Cardiac muscle cell (in vitro differentiated cells and primary cell): ENCODE results near the gene SLC16A4. TPM values are rescaled to one million over a fixed set of nuclear protein-coding genes. Genes with fewer than 3 reads are reported as not detected.

ENCODE experiments used
- DNase-seq, 2 donors: peaks; one replicate each; pipeline versions ENCODE4 v3.0.0 to v3.0.0-alpha.2; 2010 to 2017; ENCODE audit warnings: low read depth in 1 of 2, low spot score in 1 of 2
- H3K27ac ChIP-seq: fragments of 200-600 bp; sonication (generic); 2 replicates; pipeline ENCODE4 v1.5.1; 2016
- H3K27me3 ChIP-seq: fragments of 200-600 bp; sonication (generic); 2 replicates; pipeline ENCODE4 v1.6.0; 2016; ENCODE audit warnings: control low read depth
- H3K36me3 ChIP-seq: fragments of 200-600 bp; sonication (generic); 2 replicates; pipeline ENCODE4 v1.5.1; 2016; ENCODE audit warnings: control low read depth
- H3K4me1 ChIP-seq: fragments of 200-600 bp; sonication (generic); 2 replicates; pipeline ENCODE4 v1.8.1; 2017; ENCODE audit warnings: low read depth, mild to moderate bottlenecking, mixed run types
- H3K4me3 ChIP-seq: fragments of 200-600 bp; sonication (generic); 2 replicates; pipeline ENCODE4 v1.5.1; 2016; ENCODE audit warnings: mild to moderate bottlenecking
- H3K9me3 ChIP-seq: fragments of 200-600 bp; sonication (generic); 2 replicates; pipeline ENCODE4 v1.5.1; 2017; ENCODE audit warnings: low read depth, mild to moderate bottlenecking, control low read depth
- CTCF ChIP-seq: IDR thresholded peaks from 2 replicates; pipeline ENCODE4 v1.5.1; 2012; ENCODE audit warnings: low read depth, mild to moderate bottlenecking, low read length
- polyA plus RNA-seq: library from polyadenylated mRNA; unstranded; fragments of >200 nt; fragmentation: Nextera tagmentation; extraction: Ambion mirVana; gene quantifications from 2 replicates; pipeline ENCODE4 v1.2.1, GENCODE V29; 2016
- total RNA-seq: library from RNA; depleted of rRNA; stranded (reverse); fragments of >200 nt; gene quantifications from 2 replicates; pipeline ENCODE4 v1.2.3, GENCODE V29; 2016

Gene SLC16A4
- total and polyA plus RNA-seq, 2 experiments from 2014 or later = 0.66 to 0.87 TPM

GRCh38 chr1:110320168-110320518 is 70.7 kb downstream of the SLC16A4 start:
- Histone ChIP-seq H3K4me3 (no peak overlapping the region), H3K27ac (no peak overlapping the region), H3K9me3 (no peaks in the 10 kb centered on the region), H3K4me1 (no peaks in the 10 kb centered on the region), H3K36me3 (no peaks in the 10 kb centered on the region), H3K27me3 (no peaks in the 10 kb centered on the region)
- no peak for DNase-seq
- TF ChIP-seq CTCF = no peak

GRCh38 chr1:110319332-110320167 is 71.3 kb downstream of the SLC16A4 start:
- Histone ChIP-seq H3K4me1 (no peaks in the 10 kb centered on the region), H3K4me3 (no peak overlapping the region), H3K27me3 (no peaks in the 10 kb centered on the region), H3K36me3 (no peaks in the 10 kb centered on the region), H3K9me3 (no peaks in the 10 kb centered on the region), H3K27ac (no peak overlapping the region)
- DNase-seq = no peak
- no peak for TF ChIP-seq CTCF

GRCh38 chr1:110318046-110318445 is 72.8 kb downstream of the SLC16A4 start:
- Histone ChIP-seq H3K36me3 (no peaks in the 10 kb centered on the region), H3K27ac (no peak overlapping the region), H3K4me3 (no peak overlapping the region), H3K9me3 (no peaks in the 10 kb centered on the region), H3K4me1 (no peaks in the 10 kb centered on the region), H3K27me3 (no peaks in the 10 kb centered on the region)
- no peak for DNase-seq
- no peak for TF ChIP-seq CTCF

DNA sequence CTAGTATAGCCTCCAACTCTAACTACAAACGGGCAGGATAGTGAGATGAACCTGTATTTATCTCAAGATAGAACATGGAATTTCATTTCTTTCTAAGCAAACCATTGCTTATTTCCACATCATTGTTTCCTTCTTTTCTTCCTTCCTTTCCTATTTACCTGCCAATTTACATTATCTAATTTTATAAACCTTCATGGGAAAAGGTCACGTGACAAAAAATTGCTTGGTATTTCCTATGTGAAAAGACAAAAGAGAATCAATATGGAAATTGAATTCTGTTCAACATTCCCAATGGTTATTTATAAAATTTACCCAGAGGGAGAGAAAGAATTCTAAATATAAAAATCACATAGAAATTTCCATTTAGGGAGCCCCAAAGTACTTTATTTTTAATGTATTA is 74.1 kb downstream of the SLC16A4 start:
- H3K4me1 ChIP-seq = no peaks in the 10 kb centered on the region
- H3K36me3 ChIP-seq = no peaks in the 10 kb centered on the region
- no peak for DNase-seq
- H3K9me3 ChIP-seq = no peaks in the 10 kb centered on the region
- no peak overlapping the region for H3K27ac ChIP-seq
- no peak overlapping the region for H3K4me3 ChIP-seq
- no peak for TF ChIP-seq CTCF
- H3K27me3 ChIP-seq = no peaks in the 10 kb centered on the region

Other genes starting within 250 kb of the SLC16A4 start
- gene SLC6A17, start 240.5 kb downstream of the SLC16A4 start, total RNA-seq = 0.06 and 0.14 TPM in 2 replicates
- gene SLC6A17, start 240.5 kb downstream of the SLC16A4 start, polyA plus RNA-seq = not detected in 2 replicates
- 3.7 and 11.8 TPM in 2 replicates for gene KCNC4, start 180.7 kb downstream of the SLC16A4 start, total RNA-seq
- gene KCNC4, start 180.7 kb downstream of the SLC16A4 start, polyA plus RNA-seq = 3.4 and 7.5 TPM in 2 replicates
- gene RBM15, start 51.6 kb downstream of the SLC16A4 start, total RNA-seq = 38.2 and 73.4 TPM in 2 replicates
- 8.5 and 15.0 TPM in 2 replicates for gene RBM15, start 51.6 kb downstream of the SLC16A4 start, polyA plus RNA-seq
- 78.3 and 160 TPM in 2 replicates for gene LAMTOR5, start 16.7 kb upstream of the SLC16A4 start, total RNA-seq
- gene LAMTOR5, start 16.7 kb upstream of the SLC16A4 start, polyA plus RNA-seq = 349 and 465 TPM in 2 replicates
- 0.24 TPM in 1 of 2 replicates, not detected in the other for gene PROK1, start 60.1 kb upstream of the SLC16A4 start, total RNA-seq
- not detected in 2 replicates for gene PROK1, start 60.1 kb upstream of the SLC16A4 start, polyA plus RNA-seq
- not detected in 2 replicates for gene KCNA10, start 128.1 kb upstream of the SLC16A4 start, total RNA-seq
- not detected in 2 replicates for gene KCNA10, start 128.1 kb upstream of the SLC16A4 start, polyA plus RNA-seq
- gene KCNA2, start 215.3 kb upstream of the SLC16A4 start, total RNA-seq = 0.03 and 0.28 TPM in 2 replicates
- 0.17 TPM in 1 of 2 replicates, not detected in the other for gene KCNA2, start 215.3 kb upstream of the SLC16A4 start, polyA plus RNA-seq